Measurements from ENCODE around the gene CEMIP. TPM values are rescaled to one million over a fixed set of nuclear protein-coding genes. Genes with fewer than 3 reads are reported as not detected.
A peak's percentile ranks its signal among the peaks of the same experiment; 100 is the strongest.

Gene CEMIP
- total and polyA plus RNA-seq, 2 donors: 0.28 to 2.9 TPM

GRCh38 chr15:80999623-81000036 lies 220.5 kb downstream of the CEMIP start:
- Histone ChIP-seq H3K27ac (ENCODE audit: low read depth in 1 of 2, low read length in 1 of 2) (peak overlapping the region; percentile 87 to 98), H3K36me3 (ENCODE audit: control insufficient read depth in 2 of 2, insufficient read depth in 2 of 2, low read length in 1 of 2) (peaks cover 6 to 7% of the 10 kb centered on the region in 2 donors), H3K27me3 (ENCODE audit: control insufficient read depth in 2 of 2, insufficient read depth in 1 of 2, low read length in 1 of 2) (no peaks in the 10 kb centered on the region), H3K9me3 (ENCODE audit: control insufficient read depth in 2 of 2, insufficient read depth in 1 of 2, low read length in 1 of 2) (no peaks in the 10 kb centered on the region), H3K4me3 (ENCODE audit: low read length in 2 of 2) (peak overlapping the region; percentile 71 to 98), H3K4me1 (ENCODE audit: control insufficient read depth in 2 of 2, insufficient read depth in 2 of 2, low read length in 2 of 2) (peaks cover 17% of the 10 kb centered on the region in 2 donors)
- peak in 4 of 9 donors; percentile 36 to 75 (median 54) for DNase-seq (ENCODE audit: low read depth in 6 of 9, low spot score in 9 of 9)
- whole genome bisulfite sequencing: 4% methylated on average over 13 of the region's 13 CpGs

GRCh38 chr15:81000144-81000623 lies 221.0 kb downstream of the CEMIP start:
- H3K4me3 ChIP-seq (ENCODE audit: low read length in 2 of 2): peak overlapping the region; percentile 71 to 98
- peaks cover 17% of the 10 kb centered on the region in 2 donors for H3K4me1 ChIP-seq (ENCODE audit: control insufficient read depth in 2 of 2, insufficient read depth in 2 of 2, low read length in 2 of 2)
- H3K9me3 ChIP-seq (ENCODE audit: control insufficient read depth in 2 of 2, insufficient read depth in 1 of 2, low read length in 1 of 2): no peaks in the 10 kb centered on the region
- peak overlapping the region; percentile 87 to 98 for H3K27ac ChIP-seq (ENCODE audit: low read depth in 1 of 2, low read length in 1 of 2)
- H3K36me3 ChIP-seq (ENCODE audit: control insufficient read depth in 2 of 2, insufficient read depth in 2 of 2, low read length in 1 of 2): peaks cover 6 to 7% of the 10 kb centered on the region in 2 donors
- 2% methylated on average over 21 of the region's 21 CpGs for WGBS
- DNase-seq (ENCODE audit: low read depth in 6 of 9, low spot score in 9 of 9): no peak
- no peaks in the 10 kb centered on the region for H3K27me3 ChIP-seq (ENCODE audit: control insufficient read depth in 2 of 2, insufficient read depth in 1 of 2, low read length in 1 of 2)

GRCh38 chr15:81000624-81001151 lies 221.5 kb downstream of the CEMIP start, which contains the start of gene TLNRD1:
Gene TLNRD1, plus strand, starts transcription at chr15:81000923. Its CDS starts 1,349 bp downstream, at chr15:81002272.
- Histone ChIP-seq H3K4me3 (ENCODE audit: low read length in 2 of 2) (peak within 1 kb of the TSS; percentile 71 to 98), H3K9me3 (ENCODE audit: control insufficient read depth in 2 of 2, insufficient read depth in 1 of 2, low read length in 1 of 2) (no peaks in the 10 kb centered on the region), H3K4me1 (ENCODE audit: control insufficient read depth in 2 of 2, insufficient read depth in 2 of 2, low read length in 2 of 2) (peaks cover 17% of the 10 kb centered on the region in 2 donors), H3K27me3 (ENCODE audit: control insufficient read depth in 2 of 2, insufficient read depth in 1 of 2, low read length in 1 of 2) (no peaks in the 10 kb centered on the region), H3K27ac (ENCODE audit: low read depth in 1 of 2, low read length in 1 of 2) (peak within 1 kb of the TSS; percentile 87 to 98), H3K36me3 (ENCODE audit: control insufficient read depth in 2 of 2, insufficient read depth in 2 of 2, low read length in 1 of 2) (peaks cover 7 to 8% of the 10 kb centered on the region in 2 donors)
- WGBS: under 1% methylated on average over 66 of the region's 66 CpGs
- peak; percentile 57 to 92 (median 71) for DNase-seq (ENCODE audit: low read depth in 6 of 9, low spot score in 9 of 9)

Other genes starting within 250 kb of the CEMIP start
- gene ABHD17C, start 84.1 kb upstream of the CEMIP start, total RNA-seq: 2.0 TPM
- gene ABHD17C, start 84.1 kb upstream of the CEMIP start, polyA plus RNA-seq: 29.2 TPM
- 24.5 TPM for gene MESD, start 210.4 kb downstream of the CEMIP start, total RNA-seq
- 20.5 TPM for gene MESD, start 210.4 kb downstream of the CEMIP start, polyA plus RNA-seq
- gene TLNRD1, start 221.6 kb downstream of the CEMIP start, total RNA-seq: 9.1 TPM
- 10.2 TPM for gene TLNRD1, start 221.6 kb downstream of the CEMIP start, polyA plus RNA-seq

Measured in thymus (tissue), 11 donors.